Aorta (tissue), 5 donors: Measurements from ENCODE around the gene PTPMT1. TPM values are rescaled to one million over a fixed set of nuclear protein-coding genes. Genes with fewer than 3 reads are reported as not detected.
"Not testable (repeated sequence)": the region's sequence is repeated elsewhere in the genome, so short reads cannot be mapped to it uniquely, and the experiment has no call there.

ENCODE experiments used
- ATAC-seq: fragments of 200-7000 bp; cut with Tn5 transposase; one replicate; pipeline ENCODE4 v1.9.1; 2022; ENCODE audit warnings: moderate library complexity; ENCODE audit not compliant: low FRiP score
- DNase-seq, 2 donors: peaks; one replicate each; pipeline ENCODE4 v3.0.0-alpha.2; 2020
- H3K27ac ChIP-seq, 2 donors: one replicate each; pipeline ENCODE4 v1.5.1; 2013; ENCODE audit warnings: low read length in 2 of 2, mild to moderate bottlenecking in 2 of 2, moderate library complexity in 2 of 2, control low read depth in 1 of 2, inconsistent platforms in 1 of 2, low read depth in 1 of 2
- H3K27me3 ChIP-seq, 2 donors: one replicate each; pipeline ENCODE4 v1.6.1; 2013; ENCODE audit warnings: control low read depth in 1 of 2, low read length in 1 of 2, mild to moderate bottlenecking in 1 of 2, moderate library complexity in 1 of 2; ENCODE audit not compliant: insufficient read depth in 2 of 2, control insufficient read depth in 1 of 2
- H3K36me3 ChIP-seq, 2 donors: one replicate each; pipeline ENCODE4 v1.6.1; 2013; ENCODE audit warnings: control low read depth in 1 of 2, low read length in 1 of 2, mild to moderate bottlenecking in 1 of 2; ENCODE audit not compliant: insufficient read depth in 2 of 2, control insufficient read depth in 1 of 2
- H3K4me1 ChIP-seq, 2 donors: one replicate each; pipeline ENCODE4 v1.6.1; 2013; ENCODE audit warnings: low read length in 2 of 2, control low read depth in 1 of 2, mild to moderate bottlenecking in 1 of 2, moderate library complexity in 1 of 2; ENCODE audit not compliant: insufficient read depth in 2 of 2, control insufficient read depth in 1 of 2
- H3K4me3 ChIP-seq, 2 donors: one replicate each; pipeline ENCODE4 v1.5.1; 2013; ENCODE audit warnings: low read length in 2 of 2, control low read depth in 1 of 2, mild to moderate bottlenecking in 1 of 2
- H3K9me3 ChIP-seq: one replicate; pipeline ENCODE4 v1.6.1; 2013; ENCODE audit warnings: mild to moderate bottlenecking, low read length; ENCODE audit not compliant: control insufficient read depth
- WGBS, 2 donors: extraction: QIAGEN DNeasy Blood & Tissue Kit; methylation state at CpG; one replicate each; pipeline ENCODE4 v1.1.7; 2013; 5-methylcytosine and 5-hydroxymethylcytosine counted together
- intact Hi-C, 2 donors: fragments of 100-400 bp; cut with DNase I; formaldehyde crosslinking; loops; one replicate each; pipeline versions ENCODE4 v1.14.2 to v1.15.0; 2022
- long read RNA-seq, 2 donors: library from polyadenylated mRNA; unstranded; transcript quantifications; one replicate each; pipeline ENCODE4 v2.0.0, GENCODE V29; 2020 to 2021
- polyA plus RNA-seq, 2 donors: library from polyadenylated mRNA; stranded (reverse); fragments of 200-250 nt; gene quantifications; one replicate each; pipeline ENCODE4 v1.2.3, GENCODE V29; 2013
- total RNA-seq, 2 donors: library from RNA; stranded (reverse); fragmentation: NEBNext Ultra II Directional; extraction: Animal tissue kit (Norgen Biotek cat#: 25700); gene quantifications; one replicate each; pipeline ENCODE4 v1.2.1, GENCODE V29; 2021
- donor health status: healthy with polysubstance abuse.
- donor health status: Bipolar disorder and iron deficiency.
- donor health status: DM: no; HTN: no; CAD: no.
- donor health status: DM: no; HTN: no; CAD: no.
- donor health status: DM: yes; HTN: yes; CAD: no.

Gene PTPMT1
- total RNA-seq = 10 to 100 TPM; 25.6 to 26.1 TPM
- 10 to 100 TPM; 45.9 to 51.5 TPM for polyA plus RNA-seq
- long read RNA-seq, donor 1, transcript PTPMT1-201 (3 exons, 928 nt) = minor isoform, 6 of 42 reads
- long read RNA-seq, donor 1, transcript PTPMT1-203 (2 exons, 1,014 nt) = minor isoform, 5 of 42 reads
- long read RNA-seq, donor 1, transcript PTPMT1-202 (4 exons, 768 nt) = major isoform, 27 of 42 reads
- long read RNA-seq, donor 1, partial matches to known transcripts = 1 of 42 reads
- long read RNA-seq, donor 1, other reads (novel, unspliced or antisense) = 1 of 42 reads
- long read RNA-seq, donor 2, transcript PTPMT1-205 (3 exons, 1,611 nt) = minor isoform, 5 of 26 reads
- long read RNA-seq, donor 2, transcript PTPMT1-202 (4 exons, 768 nt) = major isoform, 17 of 26 reads
- long read RNA-seq, donor 2, partial matches to known transcripts = 0 of 26 reads
- long read RNA-seq, donor 2, other reads (novel, unspliced or antisense) = 0 of 26 reads

- Histone ChIP-seq H3K36me3 (no peaks in the 10 kb centered on the region), H3K4me1 (no peaks in the 10 kb centered on the region), H3K27ac (peak within 1 kb of the TSS in 1 of 2 donors; percentile 47), H3K27me3 (no peaks in the 10 kb centered on the region), H3K9me3 (no peaks in the 10 kb centered on the region), H3K4me3 (peak within 1 kb of the TSS; percentile 77 to 98)
- intact Hi-C loops = no loop called here
- DNase-seq (peak; percentile 85 to 93), ATAC-seq (peak; percentile 93)
- 0 to 1% methylated on average over 74 to 86 of the region's 86 CpGs for WGBS, 2 donors
Measured at GRCh38 chr11:47565340-47566148, at the start of gene PTPMT1. Gene PTPMT1 (plus strand): TSS chr11:47565599. CDS start chr11:47565623, 24 bp downstream.

- intact Hi-C loops = no loop called here
- ATAC-seq (no peak), DNase-seq (no peak)
- Histone ChIP-seq H3K9me3 (no peaks in the 10 kb centered on the region), H3K36me3 (no peaks in the 10 kb centered on the region), H3K4me1 (peaks cover 5 to 19% of the 10 kb centered on the region in 2 donors), H3K27me3 (no peaks in the 10 kb centered on the region), H3K4me3 (no peak overlapping the region), H3K27ac (no peak overlapping the region)
- WGBS, 2 donors = 83 to 86% methylated on average over 3 of the region's 3 CpGs
Measured at GRCh38 chr11:47516155-47516554, 49.2 kb upstream of the PTPMT1 start.

- peaks cover 5 to 19% of the 10 kb centered on the region in 2 donors for H3K4me1 ChIP-seq
- no peaks in the 10 kb centered on the region for H3K9me3 ChIP-seq
- ATAC-seq = no peak
- no peak overlapping the region for H3K4me3 ChIP-seq
- intact Hi-C loops = no loop called here
- H3K27ac ChIP-seq = no peak overlapping the region
- DNase-seq = no peak
- no peaks in the 10 kb centered on the region for H3K27me3 ChIP-seq
- H3K36me3 ChIP-seq = no peaks in the 10 kb centered on the region
- WGBS, 2 donors = 83 to 89% methylated on average over 10 of the region's 10 CpGs
Measured at GRCh38 chr11:47516984-47517853, 48.2 kb upstream of the PTPMT1 start.

- Histone ChIP-seq H3K4me1 (peaks cover 5 to 20% of the 10 kb centered on the region in 2 donors), H3K27ac (peak overlapping the region in 1 of 2 donors; percentile 28), H3K4me3 (no peak overlapping the region), H3K36me3 (no peaks in the 10 kb centered on the region), H3K9me3 (no peaks in the 10 kb centered on the region), H3K27me3 (no peaks in the 10 kb centered on the region)
- DNase-seq (no peak), ATAC-seq (no peak)
- WGBS, 2 donors = 56 to 60% methylated on average over 3 of the region's 3 CpGs
- intact Hi-C loops = no loop called here
Measured at GRCh38 chr11:47518212-47518964, 47.0 kb upstream of the PTPMT1 start.

- no peaks in the 10 kb centered on the region for H3K27me3 ChIP-seq
- H3K4me1 ChIP-seq = peaks cover 7 to 9% of the 10 kb centered on the region in 2 donors
- intact Hi-C loops = loop anchor here in 1 of 2 donors (5.0 kb wide), 1 partner anchor 56 kb away; no protein-coding TSS in a partner anchor
- H3K9me3 ChIP-seq = no peaks in the 10 kb centered on the region
- peak overlapping the region; percentile 64 to 89 for H3K27ac ChIP-seq
- 0 to 1% methylated on average over 3 of the region's 3 CpGs for WGBS, 2 donors
- DNase-seq = no peak
- H3K4me3 ChIP-seq = no peak overlapping the region
- peak; percentile 88 for ATAC-seq
- no peaks in the 10 kb centered on the region for H3K36me3 ChIP-seq
Measured at GRCh38 chr11:47523490-47524225, 41.7 kb upstream of the PTPMT1 start.

- Histone ChIP-seq H3K9me3 (no peaks in the 10 kb centered on the region), H3K27me3 (no peaks in the 10 kb centered on the region), H3K4me1 (peaks cover 6 to 7% of the 10 kb centered on the region in 2 donors), H3K36me3 (no peaks in the 10 kb centered on the region), H3K4me3 (peak overlapping the region in 1 of 2 donors; percentile 26), H3K27ac (peak overlapping the region; percentile 64 to 94)
- intact Hi-C loops = loop anchor here in 1 of 2 donors (5.0 kb wide), 1 partner anchor 57 kb away; no protein-coding TSS in a partner anchor
- 6 to 7% methylated on average over 9 of the region's 9 CpGs for WGBS, 2 donors
- peak in 1 of 2 donors; percentile 61 for DNase-seq
- peak; percentile 87 for ATAC-seq
Measured at GRCh38 chr11:47524291-47524874, 41.0 kb upstream of the PTPMT1 start.

GRCh38 chr11:47526032-47526431 is 39.4 kb upstream of the PTPMT1 start:
- DNase-seq, H3K4me1 ChIP-seq, H3K9me3 ChIP-seq, H3K27ac ChIP-seq, H3K27me3 ChIP-seq, H3K4me3 ChIP-seq, intact Hi-C loops, ATAC-seq, H3K36me3 ChIP-seq: not testable (repeated sequence)
- 90 to 93% methylated on average over 9 of the region's 9 CpGs for WGBS, 2 donors
